Tibial nerve (tissue), 4 donors: ENCODE results near the gene KIF13A. TPM values are rescaled to one million over a fixed set of nuclear protein-coding genes. Genes with fewer than 3 reads are reported as not detected.
A peak's percentile ranks its signal among the peaks of the same experiment; 100 is the strongest.

Experiments
- DNase-seq, 2 donors: peaks; one replicate each; pipeline ENCODE4 v3.0.0-alpha.2; 2019; ENCODE audit warnings: low spot score in 2 of 2
- H3K27ac ChIP-seq, 4 donors: fragments of 200-600 bp; sonication (generic) in 3 of 4; one replicate each; pipeline ENCODE4 v1.5.1; 2017 to 2019; ENCODE audit warnings: mild to moderate bottlenecking in 1 of 4
- H3K27me3 ChIP-seq, 2 donors: fragments of 200-600 bp; sonication (generic) in 1 of 2; one replicate each; pipeline versions ENCODE4 v1.5.1 to v1.6.0; 2017 to 2019
- H3K36me3 ChIP-seq, 3 donors: fragments of 200-600 bp; sonication (generic); one replicate each; pipeline ENCODE4 v1.5.1; 2018 to 2019
- H3K4me1 ChIP-seq, 4 donors: fragments of 200-600 bp; sonication (generic) in 3 of 4; one replicate each; pipeline ENCODE4 v1.5.1; 2017 to 2019
- H3K4me3 ChIP-seq, 4 donors: fragments of 200-600 bp; sonication (generic) in 3 of 4; one replicate each; pipeline ENCODE4 v1.5.1; 2017 to 2019; ENCODE audit warnings: mild to moderate bottlenecking in 1 of 4, moderate library complexity in 1 of 4
- H3K9me3 ChIP-seq, 4 donors: fragments of 200-600 bp; sonication (generic) in 3 of 4; one replicate each; pipeline ENCODE4 v1.5.1; 2017 to 2019
- CTCF ChIP-seq, 5 experiments: fragments of 200-600 bp in 3 of 5; fragments of 450-650 bp in 2 of 5; sonication (generic) in 3 of 5; IDR thresholded peaks; one replicate each; pipeline ENCODE4 v1.5.1; 2016 to 2019; ENCODE audit warnings: antibody characterized with exemption in 5 of 5, mild to moderate bottlenecking in 3 of 5, moderate library complexity in 2 of 5
- EP300 ChIP-seq, 2 donors: sonication (generic); formaldehyde crosslinking; IDR thresholded peaks; one replicate each; pipeline ENCODE4 v1.6.1; 2017; ENCODE audit warnings: antibody characterized with exemption in 2 of 2, mild to moderate bottlenecking in 1 of 2
- POLR2A ChIP-seq, 2 donors: fragments of 450-650 bp; IDR thresholded peaks; one replicate each; pipeline ENCODE4 v1.6.1; 2017; ENCODE audit warnings: antibody characterized with exemption in 2 of 2, mild to moderate bottlenecking in 2 of 2, moderate library complexity in 2 of 2
- WGBS, 2 donors: methylation state at CpG; one replicate each; pipeline ENCODE4 v1.1.5; 2018; 5-methylcytosine and 5-hydroxymethylcytosine counted together
- total RNA-seq, 4 donors: library from RNA; depleted of rRNA; stranded (reverse); fragments of >200 nt; gene quantifications; one replicate each; pipeline ENCODE4 v1.1.0, GENCODE V29; 2016

The KIF13A gene
- total RNA-seq, 4 donors from 2014 or later: 31.8 to 71.9 (median 48.0) TPM

- no peaks in the 10 kb centered on the region for H3K9me3 ChIP-seq
- H3K4me3 ChIP-seq: no peak overlapping the region
- H3K27ac ChIP-seq: peak overlapping the region in 2 of 4 donors; percentile 20
- WGBS, 2 donors: 43 to 45% methylated on average over 6 of the region's 6 CpGs
- TF ChIP-seq CTCF (IDR thresholded peaks at IDR 0.05): no peak
- TF ChIP-seq POLR2A (IDR thresholded peaks at IDR 0.05): no peak
- TF ChIP-seq EP300 (IDR thresholded peaks at IDR 0.05): peak in 1 of 2 donors; percentile 17
- H3K27me3 ChIP-seq: no peaks in the 10 kb centered on the region
- peaks cover 0 to 83% (median 14%) of the 10 kb centered on the region in 4 donors for H3K4me1 ChIP-seq
- DNase-seq: peak in 1 of 2 donors; percentile 14
- no peaks in the 10 kb centered on the region for H3K36me3 ChIP-seq
Observed at GRCh38 chr6:17962436-17963031, 24.9 kb downstream of the KIF13A start.

GRCh38 chr6:17959302-17959701 is 28.1 kb downstream of the KIF13A start:
- Histone ChIP-seq H3K9me3 (no peaks in the 10 kb centered on the region), H3K36me3 (no peaks in the 10 kb centered on the region), H3K4me3 (no peak overlapping the region), H3K27ac (peak overlapping the region in 2 of 4 donors; percentile 2 to 10), H3K27me3 (no peaks in the 10 kb centered on the region), H3K4me1 (peaks cover 0 to 62% (median 3%) of the 10 kb centered on the region in 4 donors)
- WGBS, 2 donors: 47 to 62% methylated on average over 1 of the region's 1 CpG
- no peak for TF ChIP-seq CTCF (IDR thresholded peaks at IDR 0.05)
- no peak for TF ChIP-seq EP300 (IDR thresholded peaks at IDR 0.05)
- no peak for TF ChIP-seq POLR2A (IDR thresholded peaks at IDR 0.05)
- no peak for DNase-seq

GRCh38 chr6:17957904-17958620 is 29.4 kb downstream of the KIF13A start:
- TF ChIP-seq EP300 (IDR thresholded peaks at IDR 0.05) (no peak), CTCF (IDR thresholded peaks at IDR 0.05) (no peak), POLR2A (IDR thresholded peaks at IDR 0.05) (no peak)
- H3K9me3 ChIP-seq: no peaks in the 10 kb centered on the region
- no peak overlapping the region for H3K4me3 ChIP-seq
- peaks cover 0 to 53% (median 3%) of the 10 kb centered on the region in 4 donors for H3K4me1 ChIP-seq
- H3K27me3 ChIP-seq: no peaks in the 10 kb centered on the region
- DNase-seq: no peak
- 73% methylated on average over 4 of the region's 4 CpGs for WGBS, 2 donors
- peak overlapping the region in 2 of 4 donors; percentile 31 to 38 for H3K27ac ChIP-seq
- H3K36me3 ChIP-seq: no peaks in the 10 kb centered on the region

- Histone ChIP-seq H3K9me3 (no peaks in the 10 kb centered on the region), H3K4me1 (peaks cover 0 to 47% (median 3%) of the 10 kb centered on the region in 4 donors), H3K4me3 (no peak overlapping the region), H3K27me3 (no peaks in the 10 kb centered on the region), H3K27ac (peak overlapping the region in 1 of 4 donors; percentile 31), H3K36me3 (peaks cover 0 to 3% (median 0%) of the 10 kb centered on the region in 3 donors)
- no peak for DNase-seq
- TF ChIP-seq POLR2A (IDR thresholded peaks at IDR 0.05) (no peak), CTCF (IDR thresholded peaks at IDR 0.05) (no peak), EP300 (IDR thresholded peaks at IDR 0.05) (no peak)
- 10 to 22% methylated on average over 1 of the region's 1 CpG for WGBS, 2 donors
Observed at GRCh38 chr6:17957498-17957897, 29.9 kb downstream of the KIF13A start.

GRCh38 chr6:17957086-17957485 is 30.3 kb downstream of the KIF13A start:
- no peak for DNase-seq
- TF ChIP-seq CTCF (IDR thresholded peaks at IDR 0.05): no peak
- no peak for TF ChIP-seq POLR2A (IDR thresholded peaks at IDR 0.05)
- no peak for TF ChIP-seq EP300 (IDR thresholded peaks at IDR 0.05)
- Histone ChIP-seq H3K27ac (peak overlapping the region in 1 of 4 donors; percentile 31), H3K36me3 (peaks cover 0 to 7% (median 0%) of the 10 kb centered on the region in 3 donors), H3K4me3 (no peak overlapping the region), H3K4me1 (peaks cover 0 to 43% (median 3%) of the 10 kb centered on the region in 4 donors), H3K9me3 (no peaks in the 10 kb centered on the region), H3K27me3 (no peaks in the 10 kb centered on the region)
- 79 to 89% methylated on average over 5 of the region's 5 CpGs for WGBS, 2 donors
